RWPE1 (cell line): Measurements from ENCODE around the gene CALCR.

Source experiments
- CTCF ChIA-PET: fragments of 350-600 bp; sonication (Branson Sonifier 250); formaldehyde crosslinking; extraction: SDS; loops from one replicate; lab custom pipeline; 2021; lab: Yijun Ruan, JAX
- POLR2A ChIA-PET: fragments of 400-600 bp; formaldehyde crosslinking; extraction: SDS; loops from one replicate; lab custom pipeline; 2020; ENCODE audit warnings: antibody characterized with exemption; ENCODE audit not compliant: low non-redundant PET; lab: Yijun Ruan, JAX
- DNase-seq: peaks from one replicate; pipeline ENCODE4 v3.0.0; 2012; ENCODE audit warnings: low spot score
- H3K27ac ChIP-seq: fragments of 450-650 bp; 2 replicates; pipeline ENCODE4 v1.5.1; 2017
- TF ChIP-seq, protein P1 (sequence below): fragments of 450-650 bp; conservative IDR thresholded peaks from 2 replicates; pipeline ENCODE4 v1.5.1; 2017; ENCODE audit warnings: low read depth, mild to moderate bottlenecking

The CALCR gene

DNA sequence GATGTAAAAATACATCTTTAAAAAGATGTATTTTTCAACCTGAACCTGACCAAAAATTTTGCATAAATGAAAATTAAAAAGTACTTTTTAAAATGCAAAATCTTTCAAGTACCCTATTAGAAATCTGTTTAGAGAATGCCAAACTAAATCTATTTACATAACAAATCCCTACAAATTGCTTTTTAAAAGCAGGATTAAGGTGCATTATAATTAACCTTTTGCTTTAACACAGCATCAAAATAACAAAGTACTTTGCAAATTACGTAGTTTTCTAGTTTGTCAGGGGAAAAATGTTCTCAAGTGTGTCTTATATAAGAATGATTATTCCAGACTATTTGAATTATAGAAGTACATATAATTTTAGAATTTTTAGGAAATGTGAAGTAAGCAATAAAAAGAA, 181.5 kb downstream of the CALCR start:
- ChIA-PET POLR2A (no interaction called here), CTCF (no interaction called here)
- DNase-seq, result no peak
- no peak overlapping the region for H3K27ac ChIP-seq
- TF ChIP-seq, protein P1, sequence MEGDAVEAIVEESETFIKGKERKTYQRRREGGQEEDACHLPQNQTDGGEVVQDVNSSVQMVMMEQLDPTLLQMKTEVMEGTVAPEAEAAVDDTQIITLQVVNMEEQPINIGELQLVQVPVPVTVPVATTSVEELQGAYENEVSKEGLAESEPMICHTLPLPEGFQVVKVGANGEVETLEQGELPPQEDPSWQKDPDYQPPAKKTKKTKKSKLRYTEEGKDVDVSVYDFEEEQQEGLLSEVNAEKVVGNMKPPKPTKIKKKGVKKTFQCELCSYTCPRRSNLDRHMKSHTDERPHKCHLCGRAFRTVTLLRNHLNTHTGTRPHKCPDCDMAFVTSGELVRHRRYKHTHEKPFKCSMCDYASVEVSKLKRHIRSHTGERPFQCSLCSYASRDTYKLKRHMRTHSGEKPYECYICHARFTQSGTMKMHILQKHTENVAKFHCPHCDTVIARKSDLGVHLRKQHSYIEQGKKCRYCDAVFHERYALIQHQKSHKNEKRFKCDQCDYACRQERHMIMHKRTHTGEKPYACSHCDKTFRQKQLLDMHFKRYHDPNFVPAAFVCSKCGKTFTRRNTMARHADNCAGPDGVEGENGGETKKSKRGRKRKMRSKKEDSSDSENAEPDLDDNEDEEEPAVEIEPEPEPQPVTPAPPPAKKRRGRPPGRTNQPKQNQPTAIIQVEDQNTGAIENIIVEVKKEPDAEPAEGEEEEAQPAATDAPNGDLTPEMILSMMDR, result no peak

GRCh38 chr7:93390660-93391059, 183.9 kb downstream of the CALCR start:
- TF ChIP-seq, protein P1, result no peak
- POLR2A ChIA-PET, result no interaction called here
- DNase-seq, result no peak
- no peak overlapping the region for H3K27ac ChIP-seq
- CTCF ChIA-PET, result interaction anchor here (1.8 kb wide), 1 partner anchor 16 kb away, joined by 4 read pairs; no protein-coding TSS in a partner anchor

DNA sequence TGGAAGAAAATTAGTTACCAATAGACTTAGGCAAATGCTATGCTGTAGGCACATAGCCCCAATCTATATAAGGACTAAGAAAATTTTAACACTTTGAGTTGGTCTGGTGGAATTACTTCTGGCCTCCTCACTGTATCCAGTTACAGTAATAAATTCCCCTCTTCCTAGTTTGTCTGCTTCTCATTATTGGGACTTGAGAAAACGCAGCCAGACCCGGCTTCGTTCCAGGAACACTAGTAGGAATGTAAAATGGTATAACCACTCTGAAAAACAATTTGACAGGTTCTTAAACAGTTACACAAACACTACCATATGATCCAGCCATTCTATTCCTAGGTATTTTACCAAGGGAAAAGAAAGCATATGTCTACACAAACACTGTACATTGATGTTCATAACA, 192.2 kb downstream of the CALCR start:
- H3K27ac ChIP-seq, result no peak overlapping the region
- DNase-seq, result no peak
- ChIA-PET POLR2A (no interaction called here), CTCF (interaction anchor here (1.8 kb wide), 1 partner anchor 8 kb away, joined by 5 read pairs; no protein-coding TSS in a partner anchor)
- TF ChIP-seq, protein P1, result no peak

- ChIA-PET CTCF (no interaction called here), POLR2A (no interaction called here)
- DNase-seq, result no peak
- TF ChIP-seq, protein P1, result no peak
- no peak overlapping the region for H3K27ac ChIP-seq
Observed at GRCh38 chr7:93378131-93378760, 196.3 kb downstream of the CALCR start.

DNA sequence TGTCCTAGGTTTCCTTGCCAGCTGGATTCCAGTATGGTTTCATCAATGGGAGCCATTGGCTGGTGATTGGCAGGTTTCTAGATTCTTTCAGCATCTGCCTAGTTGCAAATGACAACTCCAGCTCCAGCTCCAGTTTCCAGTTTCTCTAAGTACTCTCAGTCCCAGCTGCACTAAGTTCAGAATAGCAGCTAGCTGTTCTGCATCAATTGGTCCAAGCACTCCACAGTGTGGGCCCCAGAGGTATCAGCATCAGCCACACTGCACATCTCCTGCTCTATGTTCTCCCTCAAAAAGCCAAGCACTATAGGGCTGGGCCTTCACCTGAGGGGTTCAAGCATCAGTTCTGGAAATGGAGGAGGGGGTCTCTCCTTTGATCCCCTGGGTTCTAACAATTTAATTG, 198.9 kb downstream of the CALCR start:
- CTCF ChIA-PET, result no interaction called here
- no peak for DNase-seq
- POLR2A ChIA-PET, result no interaction called here
- no peak overlapping the region for H3K27ac ChIP-seq
- TF ChIP-seq, protein P1, result no peak
